H9 (cell line): ENCODE results near the gene CATSPERB. TPM values are rescaled to one million over a fixed set of nuclear protein-coding genes. Genes with fewer than 3 reads are reported as not detected.
"Not testable (repeated sequence)": the region's sequence is repeated elsewhere in the genome, so short reads cannot be mapped to it uniquely, and the experiment has no call there.

Source experiments
- DNase-seq: peaks from one replicate; pipeline ENCODE4 v3.0.0-alpha.2; 2017
- H2AFZ ChIP-seq: one replicate; pipeline ENCODE4 v1.6.1; 2013; ENCODE audit warnings: mild to moderate bottlenecking, low read length, control low read depth, moderate library complexity
- H2AK5ac ChIP-seq: 2 replicates; pipeline ENCODE4 v1.6.1; 2013; ENCODE audit warnings: low read length, control low read depth, mixed read lengths; ENCODE audit not compliant: insufficient read length
- H2BK120ac ChIP-seq: one replicate; pipeline ENCODE4 v1.6.1; 2013; ENCODE audit warnings: low read depth, mild to moderate bottlenecking, low read length, control low read depth, inconsistent platforms; ENCODE audit not compliant: poor library complexity, severe bottlenecking
- H2BK12ac ChIP-seq: 2 replicates; pipeline ENCODE4 v1.6.1; 2013; ENCODE audit warnings: low read length, control low read depth, mixed read lengths, low read depth; ENCODE audit not compliant: insufficient read length
- H2BK15ac ChIP-seq: 2 replicates; pipeline ENCODE4 v1.6.1; 2013; ENCODE audit warnings: low read depth, low read length, control low read depth
- H2BK20ac ChIP-seq: one replicate; pipeline ENCODE4 v1.6.1; 2013; ENCODE audit warnings: low read depth, mild to moderate bottlenecking, low read length, control low read depth, inconsistent platforms; ENCODE audit not compliant: poor library complexity, severe bottlenecking
- H2BK5ac ChIP-seq: 2 replicates; pipeline ENCODE4 v1.6.1; 2013; ENCODE audit warnings: low read length, control low read depth, mixed read lengths; ENCODE audit not compliant: insufficient read length
- H3K14ac ChIP-seq: 2 replicates; pipeline ENCODE4 v1.6.1; 2013; ENCODE audit warnings: low read length, control low read depth; ENCODE audit not compliant: insufficient read depth
- H3K18ac ChIP-seq: 2 replicates; pipeline ENCODE4 v1.6.1; 2013; ENCODE audit warnings: low read depth, mild to moderate bottlenecking, mixed read lengths, low read length, control low read depth; ENCODE audit not compliant: insufficient read length
- H3K23ac ChIP-seq: 2 replicates; pipeline ENCODE4 v1.6.1; 2013; ENCODE audit warnings: low read length, control low read depth, mixed read lengths, low read depth; ENCODE audit not compliant: insufficient read length
- H3K23me2 ChIP-seq: 2 replicates; pipeline ENCODE4 v1.6.1; 2013; ENCODE audit warnings: low read depth, mild to moderate bottlenecking, mixed read lengths, low read length, control low read depth; ENCODE audit not compliant: insufficient read length, poor library complexity, severe bottlenecking
- H3K27ac ChIP-seq: 2 replicates; pipeline ENCODE4 v1.5.1; 2013; ENCODE audit warnings: low read length, control low read depth, mixed read lengths, low read depth; ENCODE audit not compliant: insufficient read length
- H3K27me3 ChIP-seq: 2 replicates; pipeline ENCODE4 v1.6.1; 2013; ENCODE audit warnings: low read length, control low read depth, inconsistent platforms; ENCODE audit not compliant: insufficient read depth
- H3K4ac ChIP-seq: 2 replicates; pipeline ENCODE4 v1.6.1; 2013; ENCODE audit warnings: low read depth, mild to moderate bottlenecking, control low read depth, inconsistent platforms, low read length, moderate library complexity
- H3K4me1 ChIP-seq: 2 replicates; pipeline ENCODE4 v1.6.1; 2013; ENCODE audit warnings: low read length, control low read depth, inconsistent platforms; ENCODE audit not compliant: insufficient read depth
- H3K4me2 ChIP-seq: 2 replicates; pipeline ENCODE4 v1.6.1; 2013; ENCODE audit warnings: low read length, control low read depth, mixed read lengths; ENCODE audit not compliant: insufficient read length, insufficient read depth
- H3K56ac ChIP-seq: 2 replicates; pipeline ENCODE4 v1.6.1; 2013; ENCODE audit warnings: low read depth, mild to moderate bottlenecking, mixed read lengths, low read length, control low read depth; ENCODE audit not compliant: insufficient read length
- H3K79me1 ChIP-seq: 2 replicates; pipeline ENCODE4 v1.6.1; 2013; ENCODE audit warnings: low read depth, mild to moderate bottlenecking, moderate library complexity, low read length, control low read depth, inconsistent platforms; ENCODE audit not compliant: insufficient read depth, poor library complexity, severe bottlenecking
- H3K79me2 ChIP-seq: 2 replicates; pipeline ENCODE4 v1.6.1; 2013; ENCODE audit warnings: low read length, control low read depth, inconsistent platforms; ENCODE audit not compliant: insufficient read depth
- H3K9ac ChIP-seq: 2 replicates; pipeline ENCODE4 v1.6.1; 2013; ENCODE audit warnings: low read length, control low read depth, mixed read lengths; ENCODE audit not compliant: insufficient read length; ENCODE audit errors: extremely low read depth
- H3K9me3 ChIP-seq: one replicate; pipeline ENCODE4 v1.6.1; 2013; ENCODE audit warnings: low read depth, low read length, inconsistent platforms; ENCODE audit not compliant: control insufficient read depth
- H3T11ph ChIP-seq: one replicate; pipeline ENCODE4 v1.6.1; 2013; ENCODE audit warnings: mild to moderate bottlenecking, low read length, control low read depth, inconsistent platforms
- H4K20me1 ChIP-seq: one replicate; pipeline ENCODE4 v1.6.1; 2013; ENCODE audit not compliant: control insufficient read depth, insufficient read length, insufficient read depth
- H4K5ac ChIP-seq: 2 replicates; pipeline ENCODE4 v1.6.1; 2013; ENCODE audit warnings: low read depth, mild to moderate bottlenecking, mixed read lengths, low read length, control low read depth; ENCODE audit not compliant: insufficient read length
- H4K8ac ChIP-seq: replicated peaks from 2 replicates; pipeline ENCODE4 v1.6.1; 2013; ENCODE audit warnings: low read length, control low read depth, mixed read lengths, low read depth; ENCODE audit not compliant: insufficient read length
- H4K91ac ChIP-seq: 2 replicates; pipeline ENCODE4 v1.6.1; 2013; ENCODE audit warnings: low read depth, mild to moderate bottlenecking, moderate library complexity, mixed read lengths, low read length, control low read depth; ENCODE audit not compliant: insufficient read length
- H3K27ac Mint-ChIP-seq, 3 experiments: 2 replicates in 2 of 3; 3 replicates in 1 of 3; pipeline ENCODE4 v1.8.0; 2020 to 2021; ENCODE audit warnings: mixed read lengths in 3 of 3, mild to moderate bottlenecking in 1 of 3, moderate library complexity in 1 of 3
- H3K27me3 Mint-ChIP-seq: 2 replicates; pipeline ENCODE4 v1.8.0; 2021; ENCODE audit warnings: low read depth, mild to moderate bottlenecking, moderate library complexity, mixed read lengths
- H3K36me3 Mint-ChIP-seq, 3 experiments: 2 replicates in 2 of 3; 3 replicates in 1 of 3; pipeline ENCODE4 v1.8.0; 2020 to 2021; ENCODE audit warnings: low read depth in 3 of 3, mixed read lengths in 3 of 3; ENCODE audit not compliant: insufficient read depth in 1 of 3
- H3K4me1 Mint-ChIP-seq, 2 experiments: 2 replicates each; pipeline ENCODE4 v1.8.0; 2020; ENCODE audit warnings: mixed read lengths in 2 of 2
- H3K4me3 Mint-ChIP-seq, 2 experiments: 2 replicates in 1 of 2; 3 replicates in 1 of 2; pipeline ENCODE4 v1.8.0; 2020 to 2021; ENCODE audit warnings: mild to moderate bottlenecking in 2 of 2, mixed read lengths in 2 of 2, moderate library complexity in 1 of 2
- H3K9me3 Mint-ChIP-seq, 2 experiments: 2 replicates in 1 of 2; 3 replicates in 1 of 2; pipeline ENCODE4 v1.8.0; 2020; ENCODE audit warnings: mild to moderate bottlenecking in 2 of 2, mixed read lengths in 2 of 2, moderate library complexity in 1 of 2
- CTCF ChIP-seq: fragments of 200-600 bp; sonication (generic); conservative IDR thresholded peaks from 3 replicates; pipeline ENCODE4 v1.8.0; 2021; ENCODE audit warnings: antibody characterized with exemption, mild to moderate bottlenecking
- WGBS: extraction: QIAGEN DNeasy Blood & Tissue Kit; methylation state at CpG from one replicate; pipeline ENCODE4 v1.1.7; 2013; ENCODE audit warnings: missing lambda C conversion rate, low lambda C conversion rate, mixed read lengths; ENCODE audit not compliant: insufficient read length; ENCODE audit errors: extremely low coverage; 5-methylcytosine and 5-hydroxymethylcytosine counted together
- total RNA-seq: library from RNA; stranded (reverse); gene quantifications from 2 replicates; pipeline ENCODE4 v1.2.1, GENCODE V29; 2021

CATSPERB gene
- total RNA-seq, 1 experiment from 2014 or later = 0.48 TPM

- no peak overlapping the region for H3K4ac ChIP-seq
- peaks cover 5 to 7% of the 10 kb centered on the region in 2 experiments; a peak in 3 of 4 replicates for H3K4me1 Mint-ChIP-seq
Observed at GRCh38 chr14:91568626-91569025, 163.3 kb downstream of the CATSPERB start.

GRCh38 chr14:91567827-91568226, 164.1 kb downstream of the CATSPERB start:
- H4K5ac ChIP-seq, H2BK12ac ChIP-seq, H3K27me3 ChIP-seq, H4K8ac ChIP-seq, H2BK5ac ChIP-seq, H3T11ph ChIP-seq, H2BK120ac ChIP-seq, H3K23ac ChIP-seq, H2BK20ac ChIP-seq, H3K27ac Mint-ChIP-seq, H3K36me3 Mint-ChIP-seq, H3K56ac ChIP-seq, H4K91ac ChIP-seq, H3K79me1 ChIP-seq, H3K4ac ChIP-seq, H3K23me2 ChIP-seq, DNase-seq, H3K27ac ChIP-seq, H4K20me1 ChIP-seq, H3K9me3 ChIP-seq, H3K4me1 ChIP-seq, H3K4me2 ChIP-seq, H3K4me3 Mint-ChIP-seq, H2AFZ ChIP-seq, H3K4me1 Mint-ChIP-seq, H2BK15ac ChIP-seq, H3K18ac ChIP-seq, H3K9ac ChIP-seq, H3K14ac ChIP-seq, H2AK5ac ChIP-seq, H3K79me2 ChIP-seq: not testable (repeated sequence)
- peaks cover 18 to 24% of the 10 kb centered on the region in 2 experiments; a peak in 4 of 5 replicates for H3K9me3 Mint-ChIP-seq
- H3K27me3 Mint-ChIP-seq = peaks cover 98% of the 10 kb centered on the region
- WGBS = no CpG with 5 or more reads among the region's 4 CpGs

More at GRCh38 chr14:91568626-91569025, 163.3 kb downstream of the CATSPERB start:
- H4K20me1 ChIP-seq = no peaks in the 10 kb centered on the region
- TF ChIP-seq CTCF = no peak; the same call in 2 of the 3 replicates
- H3K4me2 ChIP-seq = no peak overlapping the region
- Mint-ChIP-seq H3K9me3 (peaks cover 18 to 24% of the 10 kb centered on the region in 2 experiments; a peak in 4 of 5 replicates), H3K4me3 (no peak overlapping the region; a peak in 1 of 5 replicates), H3K27me3 (peaks cover 98% of the 10 kb centered on the region), H3K27ac (no peak overlapping the region), H3K36me3 (peaks cover 0 to 4% (median 0%) of the 10 kb centered on the region in 3 experiments; a peak in 1 of 7 replicates)
- H3K18ac ChIP-seq = no peak overlapping the region
- no peak overlapping the region for H3K27ac ChIP-seq
- H3K56ac ChIP-seq = no peak overlapping the region
- no peak overlapping the region for H3K9ac ChIP-seq
- no peaks in the 10 kb centered on the region for H3K79me2 ChIP-seq
- no peak overlapping the region for H2AK5ac ChIP-seq
- H3K23me2 ChIP-seq = no peaks in the 10 kb centered on the region
- no peak overlapping the region for H2BK5ac ChIP-seq
- no CpG with 5 or more reads among the region's 4 CpGs for WGBS
- H2BK15ac ChIP-seq = no peak overlapping the region
- H2BK12ac ChIP-seq = no peak overlapping the region
- no peak overlapping the region for H2BK20ac ChIP-seq
- no peak overlapping the region for H3K23ac ChIP-seq
- no peak overlapping the region for H2BK120ac ChIP-seq
- peak; percentile 26 for DNase-seq
- no peaks in the 10 kb centered on the region for H3K4me1 ChIP-seq
- H3T11ph ChIP-seq = no peak overlapping the region
- no peak overlapping the region for H4K91ac ChIP-seq
- H3K9me3 ChIP-seq = no peaks in the 10 kb centered on the region
- no peak overlapping the region for H2AFZ ChIP-seq
- no peak overlapping the region for H4K8ac ChIP-seq
- no peaks in the 10 kb centered on the region for H3K79me1 ChIP-seq
- no peak overlapping the region for H3K14ac ChIP-seq
- H3K27me3 ChIP-seq = peaks cover 5% of the 10 kb centered on the region; the same call in 1 of the 2 replicates
- H4K5ac ChIP-seq = no peak overlapping the region
